HG02610 (cell line): ENCODE data around the gene ADAMTS17.
"Not testable (repeated sequence)": the region's sequence is repeated elsewhere in the genome, so short reads cannot be mapped to it uniquely, and the experiment has no call there.

Source experiments
- ATAC-seq: cut with Tn5 transposase; IDR thresholded peaks from one replicate; pipeline ENCODE4 v1.9.1; 2021; ENCODE audit warnings: mild to moderate bottlenecking, moderate library complexity; ENCODE audit not compliant: unreplicated experiment

The ADAMTS17 gene

GRCh38 chr15:99929266-99929665 lies 412.5 kb downstream of the ADAMTS17 start:
- ATAC-seq, result no peak

DNA sequence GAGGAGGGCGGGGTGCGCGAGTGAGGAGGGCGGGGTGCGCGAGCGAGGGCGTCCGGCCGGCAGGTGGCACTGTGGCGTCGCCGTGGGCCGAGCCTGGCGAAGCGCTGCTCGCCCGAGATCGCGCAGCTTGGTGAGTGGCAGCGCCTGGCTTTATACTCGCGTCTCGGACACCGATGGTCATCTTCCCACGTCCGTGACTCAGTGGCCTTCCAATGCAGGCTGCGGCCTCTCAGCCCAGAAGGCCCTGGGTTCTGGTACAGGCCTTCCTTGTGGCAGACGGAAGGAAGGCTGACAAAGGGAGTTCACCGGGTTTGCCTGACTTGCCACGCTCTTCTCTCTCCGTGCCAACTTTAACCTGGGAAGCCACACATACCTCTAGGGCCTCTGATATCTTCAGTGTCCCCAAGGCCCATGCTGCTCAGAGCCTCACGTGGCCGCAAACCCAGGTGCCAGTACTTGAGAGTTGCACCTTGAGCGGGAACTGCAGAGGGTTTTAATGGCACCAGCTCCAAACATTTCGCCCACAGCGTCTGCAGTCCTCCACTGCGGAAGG lies 413.3 kb downstream of the ADAMTS17 start:
- ATAC-seq, result peak; percentile 92

GRCh38 chr15:99926532-99926931 lies 415.2 kb downstream of the ADAMTS17 start:
- ATAC-seq, result not testable (repeated sequence)

- ATAC-seq, result peak; percentile 49
Observed at GRCh38 chr15:99925661-99926461, 415.9 kb downstream of the ADAMTS17 start.

DNA sequence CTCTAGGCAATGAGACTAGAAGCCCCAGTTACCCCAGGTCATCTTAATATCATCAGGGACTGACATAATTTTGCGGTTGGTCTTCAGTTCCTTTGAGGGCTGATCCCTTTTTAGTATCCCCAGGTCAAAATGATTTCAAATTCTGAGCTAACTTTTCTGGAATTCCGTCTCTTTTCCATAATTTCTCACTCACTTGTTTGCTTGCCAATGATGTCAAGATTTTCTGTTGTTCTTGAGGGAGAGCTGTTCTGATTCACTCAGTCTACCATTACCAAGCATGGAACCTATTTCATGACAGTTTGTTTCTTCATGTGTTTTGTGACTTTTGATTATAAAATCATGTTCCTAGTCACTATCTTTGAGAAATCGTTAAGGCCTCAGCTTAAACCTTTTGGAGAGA lies 418.1 kb downstream of the ADAMTS17 start:
- ATAC-seq, result no peak
